ENCODE results near the gene ZNF491.
A peak's percentile ranks its signal among the peaks of the same experiment; 100 is the strongest.
"Not testable (repeated sequence)": the region's sequence is repeated elsewhere in the genome, so short reads cannot be mapped to it uniquely, and the experiment has no call there.

The ZNF491 gene

GRCh38 chr19:11833541-11833940 lies 35.2 kb downstream of the ZNF491 start:
- Histone ChIP-seq H3K79me1 (replicated peaks; ENCODE audit: low read length, poor library complexity, severe bottlenecking) (peaks cover 11% of the 10 kb centered on the region), H2BK5ac (ENCODE audit: low read depth, low read length, poor library complexity, severe bottlenecking) (no peak overlapping the region), H3K4me2 (ENCODE audit: low read length, poor library complexity, severe bottlenecking) (no peak overlapping the region), H2BK15ac (ENCODE audit: low read depth, poor library complexity, severe bottlenecking) (no peak overlapping the region), H3K9ac (ENCODE audit: low read length) (no peak overlapping the region), H2AK5ac (ENCODE audit: low read length, severe bottlenecking) (no peak overlapping the region), H3K27me3 (ENCODE audit: control insufficient read depth in 1 of 2, insufficient read depth in 1 of 2, low read length in 2 of 2) (no peaks in the 10 kb centered on the region), H3K14ac (ENCODE audit: low read length in 2 of 2) (no peak overlapping the region), H4K91ac (ENCODE audit: low read length) (no peak overlapping the region), H2BK120ac (ENCODE audit: low read depth, low read length) (no peak overlapping the region), H3K4me1 (ENCODE audit: control insufficient read depth, insufficient read depth, low read depth, low read length) (no peaks in the 10 kb centered on the region), H2AFZ (ENCODE audit: low read depth, low read length) (no peak overlapping the region), H3K23ac (ENCODE audit: low read length in 2 of 2) (no peak overlapping the region), H3K9me3 (ENCODE audit: control insufficient read depth, low read length) (peaks cover 85% of the 10 kb centered on the region), H3K4me3 (ENCODE audit: insufficient read depth in 1 of 2, low read depth in 1 of 2, low read length in 2 of 2) (peak overlapping the region in 1 of 2 experiments; percentile 57), H3K18ac (ENCODE audit: low read depth in 1 of 2, low read length in 2 of 2) (no peak overlapping the region), H2BK12ac (ENCODE audit: low read length in 2 of 2) (no peak overlapping the region), H3K27ac (ENCODE audit: low read length, poor library complexity, severe bottlenecking) (no peak overlapping the region), H3K4ac (ENCODE audit: low read depth in 1 of 2, low read length in 2 of 2) (no peak overlapping the region), H3K36me3 (ENCODE audit: control insufficient read depth in 1 of 2, insufficient read depth in 2 of 2, low read depth in 1 of 2, low read length in 2 of 2) (peaks cover 24 to 48% of the 10 kb centered on the region in 2 experiments), H4K8ac (ENCODE audit: low read length) (no peak overlapping the region)
- 100% methylated on average over 1 of the region's 2 CpGs for WGBS
- no peak for DNase-seq

DNA sequence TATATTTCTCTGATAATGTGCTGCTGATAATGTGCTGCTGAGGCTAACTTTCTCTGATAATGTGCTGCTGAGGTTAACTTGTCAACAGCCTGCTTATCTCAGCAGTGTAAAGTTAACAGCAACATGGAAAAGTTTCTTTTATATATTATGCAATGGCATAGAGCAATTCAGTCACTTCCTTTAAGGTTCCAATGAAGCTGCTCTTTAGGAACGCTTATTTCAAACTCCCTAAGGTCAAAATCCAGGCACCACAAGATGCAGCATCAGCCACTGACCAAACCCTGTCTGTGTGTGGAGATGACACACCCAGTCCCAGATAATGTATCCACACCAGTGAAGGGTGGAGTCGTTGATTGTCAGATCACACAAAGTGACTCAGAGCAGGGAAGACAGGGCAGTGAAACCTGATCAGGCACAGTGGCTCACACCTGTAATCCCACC lies 37.3 kb downstream of the ZNF491 start:
- H3K4ac ChIP-seq (ENCODE audit: low read depth in 1 of 2, low read length in 2 of 2); H2AFZ ChIP-seq (ENCODE audit: low read depth, low read length); H2BK12ac ChIP-seq (ENCODE audit: low read length in 2 of 2); H3K4me1 ChIP-seq (ENCODE audit: control insufficient read depth, insufficient read depth, low read depth, low read length); H2BK5ac ChIP-seq (ENCODE audit: low read depth, low read length, poor library complexity, severe bottlenecking); H3K27me3 ChIP-seq (ENCODE audit: control insufficient read depth in 1 of 2, insufficient read depth in 1 of 2, low read length in 2 of 2); H4K8ac ChIP-seq (ENCODE audit: low read length); H3K23ac ChIP-seq (ENCODE audit: low read length in 2 of 2); H3K18ac ChIP-seq (ENCODE audit: low read depth in 1 of 2, low read length in 2 of 2); H2BK120ac ChIP-seq (ENCODE audit: low read depth, low read length); H3K4me3 ChIP-seq (ENCODE audit: insufficient read depth in 1 of 2, low read depth in 1 of 2, low read length in 2 of 2); H2AK5ac ChIP-seq (ENCODE audit: low read length, severe bottlenecking); H3K9ac ChIP-seq (ENCODE audit: low read length); DNase-seq; H3K79me1 ChIP-seq (replicated peaks; ENCODE audit: low read length, poor library complexity, severe bottlenecking); H3K14ac ChIP-seq (ENCODE audit: low read length in 2 of 2); H3K4me2 ChIP-seq (ENCODE audit: low read length, poor library complexity, severe bottlenecking); H2BK15ac ChIP-seq (ENCODE audit: low read depth, poor library complexity, severe bottlenecking); H4K91ac ChIP-seq (ENCODE audit: low read length); H3K27ac ChIP-seq (ENCODE audit: low read length, poor library complexity, severe bottlenecking): not testable (repeated sequence)
- peaks cover 67% of the 10 kb centered on the region for H3K9me3 ChIP-seq (ENCODE audit: control insufficient read depth, low read length)
- WGBS = 97% methylated on average over 2 of the region's 2 CpGs
- peaks cover 16 to 40% of the 10 kb centered on the region in 2 experiments for H3K36me3 ChIP-seq (ENCODE audit: control insufficient read depth in 1 of 2, insufficient read depth in 2 of 2, low read depth in 1 of 2, low read length in 2 of 2)

DNA sequence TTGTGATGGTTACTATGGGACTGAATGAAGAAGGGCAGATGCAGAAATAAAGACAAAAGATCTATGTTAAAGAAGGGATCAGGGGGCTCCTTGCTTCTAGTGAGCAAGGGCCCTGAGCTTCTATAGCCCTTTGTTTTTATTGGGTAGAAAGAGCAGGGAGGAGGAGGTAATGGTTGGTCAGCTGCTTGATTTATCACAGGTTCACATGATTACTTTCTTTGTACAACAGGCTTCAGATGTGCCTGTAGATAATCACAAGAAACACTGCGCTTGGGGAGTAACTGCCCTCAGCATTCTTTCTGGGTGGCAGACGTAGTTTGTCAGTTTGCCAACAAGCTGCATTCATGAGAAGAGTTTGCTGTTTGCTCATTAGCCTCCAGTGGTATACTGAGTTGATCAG lies 45.4 kb downstream of the ZNF491 start:
- no peak for DNase-seq
- Histone ChIP-seq H2BK5ac (ENCODE audit: low read depth, low read length, poor library complexity, severe bottlenecking) (no peak overlapping the region), H2BK12ac (ENCODE audit: low read length in 2 of 2) (no peak overlapping the region), H4K8ac (ENCODE audit: low read length) (no peak overlapping the region), H3K18ac (ENCODE audit: low read depth in 1 of 2, low read length in 2 of 2) (no peak overlapping the region), H3K9ac (ENCODE audit: low read length) (no peak overlapping the region), H3K27ac (ENCODE audit: low read length, poor library complexity, severe bottlenecking) (no peak overlapping the region), H2BK15ac (ENCODE audit: low read depth, poor library complexity, severe bottlenecking) (no peak overlapping the region), H3K14ac (ENCODE audit: low read length in 2 of 2) (no peak overlapping the region), H2BK120ac (ENCODE audit: low read depth, low read length) (no peak overlapping the region), H3K9me3 (ENCODE audit: control insufficient read depth, low read length) (peaks cover 3% of the 10 kb centered on the region), H3K23ac (ENCODE audit: low read length in 2 of 2) (no peak overlapping the region), H3K27me3 (ENCODE audit: control insufficient read depth in 1 of 2, insufficient read depth in 1 of 2, low read length in 2 of 2) (no peaks in the 10 kb centered on the region), H3K36me3 (ENCODE audit: control insufficient read depth in 1 of 2, insufficient read depth in 2 of 2, low read depth in 1 of 2, low read length in 2 of 2) (no peaks in the 10 kb centered on the region), H2AFZ (ENCODE audit: low read depth, low read length) (no peak overlapping the region), H3K4me3 (ENCODE audit: insufficient read depth in 1 of 2, low read depth in 1 of 2, low read length in 2 of 2) (no peak overlapping the region), H3K4ac (ENCODE audit: low read depth in 1 of 2, low read length in 2 of 2) (no peak overlapping the region), H2AK5ac (ENCODE audit: low read length, severe bottlenecking) (no peak overlapping the region), H3K79me1 (replicated peaks; ENCODE audit: low read length, poor library complexity, severe bottlenecking) (no peaks in the 10 kb centered on the region), H4K91ac (ENCODE audit: low read length) (no peak overlapping the region), H3K4me1 (ENCODE audit: control insufficient read depth, insufficient read depth, low read depth, low read length) (no peaks in the 10 kb centered on the region), H3K4me2 (ENCODE audit: low read length, poor library complexity, severe bottlenecking) (no peak overlapping the region)
- WGBS = 70% methylated on average over 2 of the region's 2 CpGs

GRCh38 chr19:11847615-11848014 lies 49.3 kb downstream of the ZNF491 start:
- not testable (repeated sequence) for H2BK12ac ChIP-seq (ENCODE audit: low read length in 2 of 2); H3K27me3 ChIP-seq (ENCODE audit: control insufficient read depth in 1 of 2, insufficient read depth in 1 of 2, low read length in 2 of 2); H3K4ac ChIP-seq (ENCODE audit: low read depth in 1 of 2, low read length in 2 of 2); H3K36me3 ChIP-seq (ENCODE audit: control insufficient read depth in 1 of 2, insufficient read depth in 2 of 2, low read depth in 1 of 2, low read length in 2 of 2); H3K9me3 ChIP-seq (ENCODE audit: control insufficient read depth, low read length); H2BK120ac ChIP-seq (ENCODE audit: low read depth, low read length); H3K4me3 ChIP-seq (ENCODE audit: insufficient read depth in 1 of 2, low read depth in 1 of 2, low read length in 2 of 2); H3K27ac ChIP-seq (ENCODE audit: low read length, poor library complexity, severe bottlenecking); H2BK5ac ChIP-seq (ENCODE audit: low read depth, low read length, poor library complexity, severe bottlenecking); H4K91ac ChIP-seq (ENCODE audit: low read length); H2AFZ ChIP-seq (ENCODE audit: low read depth, low read length); DNase-seq; H3K18ac ChIP-seq (ENCODE audit: low read depth in 1 of 2, low read length in 2 of 2); H2AK5ac ChIP-seq (ENCODE audit: low read length, severe bottlenecking); H3K79me1 ChIP-seq (replicated peaks; ENCODE audit: low read length, poor library complexity, severe bottlenecking); H3K14ac ChIP-seq (ENCODE audit: low read length in 2 of 2); H2BK15ac ChIP-seq (ENCODE audit: low read depth, poor library complexity, severe bottlenecking); H3K23ac ChIP-seq (ENCODE audit: low read length in 2 of 2); H3K4me2 ChIP-seq (ENCODE audit: low read length, poor library complexity, severe bottlenecking); H3K9ac ChIP-seq (ENCODE audit: low read length); H3K4me1 ChIP-seq (ENCODE audit: control insufficient read depth, insufficient read depth, low read depth, low read length); H4K8ac ChIP-seq (ENCODE audit: low read length)
- 77% methylated on average over 6 of the region's 6 CpGs for WGBS

Measured in mesenchymal stem cell (in vitro differentiated cells and primary cell).